Measurements from ENCODE around the gene KIF20B. TPM values are rescaled to one million over a fixed set of nuclear protein-coding genes. Genes with fewer than 3 reads are reported as not detected.

The KIF20B gene, protein sequence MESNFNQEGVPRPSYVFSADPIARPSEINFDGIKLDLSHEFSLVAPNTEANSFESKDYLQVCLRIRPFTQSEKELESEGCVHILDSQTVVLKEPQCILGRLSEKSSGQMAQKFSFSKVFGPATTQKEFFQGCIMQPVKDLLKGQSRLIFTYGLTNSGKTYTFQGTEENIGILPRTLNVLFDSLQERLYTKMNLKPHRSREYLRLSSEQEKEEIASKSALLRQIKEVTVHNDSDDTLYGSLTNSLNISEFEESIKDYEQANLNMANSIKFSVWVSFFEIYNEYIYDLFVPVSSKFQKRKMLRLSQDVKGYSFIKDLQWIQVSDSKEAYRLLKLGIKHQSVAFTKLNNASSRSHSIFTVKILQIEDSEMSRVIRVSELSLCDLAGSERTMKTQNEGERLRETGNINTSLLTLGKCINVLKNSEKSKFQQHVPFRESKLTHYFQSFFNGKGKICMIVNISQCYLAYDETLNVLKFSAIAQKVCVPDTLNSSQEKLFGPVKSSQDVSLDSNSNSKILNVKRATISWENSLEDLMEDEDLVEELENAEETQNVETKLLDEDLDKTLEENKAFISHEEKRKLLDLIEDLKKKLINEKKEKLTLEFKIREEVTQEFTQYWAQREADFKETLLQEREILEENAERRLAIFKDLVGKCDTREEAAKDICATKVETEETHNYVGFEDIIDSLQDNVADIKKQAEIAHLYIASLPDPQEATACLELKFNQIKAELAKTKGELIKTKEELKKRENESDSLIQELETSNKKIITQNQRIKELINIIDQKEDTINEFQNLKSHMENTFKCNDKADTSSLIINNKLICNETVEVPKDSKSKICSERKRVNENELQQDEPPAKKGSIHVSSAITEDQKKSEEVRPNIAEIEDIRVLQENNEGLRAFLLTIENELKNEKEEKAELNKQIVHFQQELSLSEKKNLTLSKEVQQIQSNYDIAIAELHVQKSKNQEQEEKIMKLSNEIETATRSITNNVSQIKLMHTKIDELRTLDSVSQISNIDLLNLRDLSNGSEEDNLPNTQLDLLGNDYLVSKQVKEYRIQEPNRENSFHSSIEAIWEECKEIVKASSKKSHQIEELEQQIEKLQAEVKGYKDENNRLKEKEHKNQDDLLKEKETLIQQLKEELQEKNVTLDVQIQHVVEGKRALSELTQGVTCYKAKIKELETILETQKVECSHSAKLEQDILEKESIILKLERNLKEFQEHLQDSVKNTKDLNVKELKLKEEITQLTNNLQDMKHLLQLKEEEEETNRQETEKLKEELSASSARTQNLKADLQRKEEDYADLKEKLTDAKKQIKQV (N-terminal part only)
- 10 to 100 TPM; 49.4 to 53.1 TPM for total RNA-seq

DNA sequence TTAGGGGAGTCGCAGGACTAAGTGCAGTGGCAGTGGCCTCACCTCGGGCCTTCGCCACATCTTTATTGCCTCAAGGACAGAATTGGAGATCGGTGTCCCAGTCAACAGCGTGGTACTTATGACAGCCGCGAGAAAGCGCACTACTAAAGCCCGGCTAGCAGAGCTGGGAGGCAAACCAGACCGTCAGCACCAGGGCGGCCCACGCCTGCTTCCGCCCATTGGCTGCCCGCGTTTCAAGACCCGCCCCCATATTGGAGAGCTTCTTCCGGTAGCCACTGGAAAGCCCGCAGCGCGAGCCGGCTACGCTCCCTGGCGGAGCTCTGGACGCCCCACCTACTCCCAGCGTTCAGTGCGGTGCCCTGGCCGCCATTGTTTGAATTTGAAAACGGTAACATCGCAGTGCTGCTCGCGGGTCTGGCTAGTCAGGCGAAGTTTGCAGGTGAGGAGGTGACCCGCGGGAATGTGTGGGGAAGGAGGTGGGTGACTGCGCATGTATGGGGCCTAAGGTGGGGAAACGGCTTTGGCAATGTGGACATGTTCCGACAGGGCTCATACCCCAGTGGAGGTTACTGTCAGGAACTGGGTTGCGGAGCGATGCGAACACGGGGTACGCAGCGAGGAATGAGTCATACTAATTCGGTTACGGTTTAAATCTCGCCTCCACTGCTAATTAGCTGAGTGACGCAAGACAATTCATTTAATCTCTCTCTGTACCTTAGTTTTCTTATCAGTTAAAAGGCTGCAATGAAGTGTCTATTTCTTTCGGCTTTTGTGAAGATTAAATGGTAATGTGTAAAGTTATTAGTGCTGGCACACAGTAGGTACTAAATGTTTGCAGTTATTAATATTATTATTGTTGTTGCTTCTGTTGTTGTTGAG, at the start of gene KIF20B:
TSS of gene KIF20B (plus strand) at position 349 of the 879 bp plus-strand sequence. CDS start 3,705 bp downstream, outside the sequence.

Other genes with a start within 250 kb of the KIF20B start
- not detected for gene SLC16A12, start 166.0 kb upstream of the KIF20B start, total RNA-seq
- gene PANK1, start 56.3 kb upstream of the KIF20B start, total RNA-seq, result 1 to 10 TPM; 4.0 to 4.3 TPM

Data from activated naive CD4-positive, alpha-beta T cell treated with anti-CD3 and anti-CD28 coated beads, Interleukin-2, amount 10 ng/mL, durations not matched to agents 5 hours and 36 hours (primary cell).